Activated CD8-positive, alpha-beta T cell treated with anti-CD3 and anti-CD28 coated beads for 36 hours (primary cell): ENCODE measurements around the gene STAG1. TPM values are rescaled to one million over a fixed set of nuclear protein-coding genes. Genes with fewer than 3 reads are reported as not detected.
"Not testable (repeated sequence)": the region's sequence is repeated elsewhere in the genome, so short reads cannot be mapped to it uniquely, and the experiment has no call there.

ENCODE experiments used
- ATAC-seq: fragments of 200-7000 bp; cut with Tn5 transposase; one replicate; pipeline ENCODE4 v1.10.0; 2021; ENCODE audit warnings: mild to moderate bottlenecking, moderate library complexity
- CTCF ChIA-PET: fragments of 350-600 bp; sonication (Branson Sonifier 250); formaldehyde crosslinking; loops from one replicate; lab custom pipeline; 2021; ENCODE audit warnings: antibody characterized with exemption; lab: Charles Lee
- POLR2A ChIA-PET: fragments of 350-600 bp; sonication (Branson Sonifier 250); formaldehyde crosslinking; loops from one replicate; lab custom pipeline; 2021; ENCODE audit warnings: antibody characterized with exemption; lab: Charles Lee
- DNase-seq: peaks from one replicate; pipeline ENCODE4 v3.0.0-alpha.2; 2020
- H3K27ac Mint-ChIP-seq: one replicate; pipeline ENCODE4 v1.8.0; 2021; ENCODE audit warnings: mild to moderate bottlenecking, mixed read lengths
- H3K27me3 Mint-ChIP-seq: one replicate; pipeline ENCODE4 v1.8.0; 2021; ENCODE audit warnings: mixed read lengths
- H3K36me3 Mint-ChIP-seq: one replicate; pipeline ENCODE4 v1.8.0; 2021; ENCODE audit warnings: low read depth, mixed read lengths
- H3K4me1 Mint-ChIP-seq: one replicate; pipeline ENCODE4 v1.8.0; 2021; ENCODE audit warnings: low read depth, mixed read lengths
- H3K4me3 Mint-ChIP-seq: one replicate; pipeline ENCODE4 v1.8.0; 2021; ENCODE audit warnings: mild to moderate bottlenecking, moderate library complexity, mixed read lengths
- H3K9me3 Mint-ChIP-seq: one replicate; pipeline ENCODE4 v1.8.0; 2021; ENCODE audit warnings: mixed read lengths
- intact Hi-C: fragments of 100-400 bp; cut with micrococcal nuclease; formaldehyde crosslinking; loops from one replicate; pipeline ENCODE4 v1.10.0; 2022
- total RNA-seq, 2 experiments: library from RNA; stranded (reverse); gene quantifications; one replicate each; pipeline ENCODE4 v1.2.3, GENCODE V29; 2021
- TF ChIP-seq, protein P1 (sequence below): fragments of 200-600 bp; IDR thresholded peaks from one replicate; pipeline ENCODE4 v1.8.0; 2022; ENCODE audit warnings: antibody characterized with exemption, mild to moderate bottlenecking

Gene STAG1
- total RNA-seq, 2 experiments from 2014 or later, result 32.5 to 32.8 TPM

DNA sequence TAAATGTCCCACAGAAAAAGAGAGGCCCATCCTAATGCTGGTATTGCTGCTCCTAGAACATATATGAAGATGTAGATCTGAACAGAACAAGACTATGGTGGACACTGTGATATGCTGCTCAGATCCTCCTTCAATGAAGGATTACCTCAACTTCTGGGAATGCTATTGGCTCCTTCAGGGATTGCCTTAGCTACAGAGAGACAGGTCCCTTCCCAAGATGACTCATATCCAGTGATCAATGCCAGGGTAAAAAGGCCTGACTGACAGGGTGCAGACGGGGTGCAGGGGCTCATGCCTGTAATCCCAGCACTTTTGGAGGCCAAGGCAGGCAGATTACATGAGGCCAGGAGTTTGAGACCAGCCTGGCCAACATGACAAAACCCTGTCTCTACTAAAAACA is 20.5 kb upstream of the STAG1 start:
- TF ChIP-seq, protein P1, sequence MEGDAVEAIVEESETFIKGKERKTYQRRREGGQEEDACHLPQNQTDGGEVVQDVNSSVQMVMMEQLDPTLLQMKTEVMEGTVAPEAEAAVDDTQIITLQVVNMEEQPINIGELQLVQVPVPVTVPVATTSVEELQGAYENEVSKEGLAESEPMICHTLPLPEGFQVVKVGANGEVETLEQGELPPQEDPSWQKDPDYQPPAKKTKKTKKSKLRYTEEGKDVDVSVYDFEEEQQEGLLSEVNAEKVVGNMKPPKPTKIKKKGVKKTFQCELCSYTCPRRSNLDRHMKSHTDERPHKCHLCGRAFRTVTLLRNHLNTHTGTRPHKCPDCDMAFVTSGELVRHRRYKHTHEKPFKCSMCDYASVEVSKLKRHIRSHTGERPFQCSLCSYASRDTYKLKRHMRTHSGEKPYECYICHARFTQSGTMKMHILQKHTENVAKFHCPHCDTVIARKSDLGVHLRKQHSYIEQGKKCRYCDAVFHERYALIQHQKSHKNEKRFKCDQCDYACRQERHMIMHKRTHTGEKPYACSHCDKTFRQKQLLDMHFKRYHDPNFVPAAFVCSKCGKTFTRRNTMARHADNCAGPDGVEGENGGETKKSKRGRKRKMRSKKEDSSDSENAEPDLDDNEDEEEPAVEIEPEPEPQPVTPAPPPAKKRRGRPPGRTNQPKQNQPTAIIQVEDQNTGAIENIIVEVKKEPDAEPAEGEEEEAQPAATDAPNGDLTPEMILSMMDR, result no peak
- H3K36me3 Mint-ChIP-seq, result no peaks in the 10 kb centered on the region
- CTCF ChIA-PET, result interaction anchor here (1.5 kb wide), 1 partner anchor 381 kb away, joined by 3 read pairs; no protein-coding TSS in a partner anchor

DNA sequence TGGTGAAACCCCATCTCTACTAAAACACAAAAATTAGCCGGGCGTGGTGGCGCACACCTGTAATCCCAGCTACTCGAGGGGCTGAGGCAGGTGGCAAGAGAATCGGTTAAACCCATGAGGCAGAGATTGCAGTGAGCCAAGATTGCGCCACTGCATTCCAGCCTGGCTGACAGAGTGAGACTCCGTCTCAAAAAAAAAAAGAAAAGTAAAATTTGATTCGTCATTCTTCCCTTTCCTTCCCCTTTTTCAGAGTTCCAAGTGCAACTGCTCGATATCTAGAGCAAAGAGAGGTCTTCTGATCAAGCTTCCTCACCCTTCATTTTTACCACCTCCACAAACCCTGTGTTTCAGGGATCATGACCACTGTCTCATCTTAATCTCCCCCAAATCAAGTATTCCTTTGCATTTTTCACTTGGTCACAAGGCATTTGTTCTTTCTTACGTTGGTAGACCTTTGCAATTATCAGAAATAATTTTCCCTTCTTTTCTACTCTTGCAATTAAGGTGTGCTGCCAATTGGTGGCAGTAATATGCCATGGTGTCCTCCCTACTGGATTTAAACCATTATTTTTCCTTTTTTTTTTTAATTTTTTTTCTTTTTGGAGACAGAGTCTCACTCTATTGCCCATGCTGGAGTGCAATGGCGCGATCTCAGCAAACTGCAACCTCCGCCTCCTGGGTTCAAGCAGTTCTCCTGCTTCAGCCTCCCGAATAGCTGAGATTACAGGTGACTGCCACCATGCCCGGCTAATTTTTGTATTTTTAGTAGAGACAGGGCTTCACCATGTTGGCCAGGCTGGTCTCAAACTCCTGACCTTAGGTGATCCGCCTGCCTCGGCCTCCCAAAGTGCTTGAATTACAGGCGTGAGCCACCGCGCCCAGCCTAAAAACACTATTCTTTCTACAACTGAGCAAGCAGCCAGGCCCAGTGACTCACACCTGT is 6.3 kb upstream of the STAG1 start:
- POLR2A ChIA-PET, result interaction anchor here (1.4 kb wide), 1 partner anchor 255 kb away, joined by 5 read pairs; no protein-coding TSS in a partner anchor
- not testable (repeated sequence) for H3K27ac Mint-ChIP-seq, DNase-seq

More for the DNA sequence above, 20.5 kb upstream of the STAG1 start:
- Mint-ChIP-seq H3K9me3 (no peaks in the 10 kb centered on the region), H3K4me3 (no peak overlapping the region), H3K4me1 (no peaks in the 10 kb centered on the region), H3K27ac (no peak overlapping the region), H3K27me3 (no peaks in the 10 kb centered on the region)
- intact Hi-C loops, result no loop called here
- ATAC-seq, result no peak
- POLR2A ChIA-PET, result interaction anchor here (0.6 kb wide), 1 partner anchor 416 kb away, joined by 4 read pairs; no protein-coding TSS in a partner anchor
- no peak for DNase-seq

DNA sequence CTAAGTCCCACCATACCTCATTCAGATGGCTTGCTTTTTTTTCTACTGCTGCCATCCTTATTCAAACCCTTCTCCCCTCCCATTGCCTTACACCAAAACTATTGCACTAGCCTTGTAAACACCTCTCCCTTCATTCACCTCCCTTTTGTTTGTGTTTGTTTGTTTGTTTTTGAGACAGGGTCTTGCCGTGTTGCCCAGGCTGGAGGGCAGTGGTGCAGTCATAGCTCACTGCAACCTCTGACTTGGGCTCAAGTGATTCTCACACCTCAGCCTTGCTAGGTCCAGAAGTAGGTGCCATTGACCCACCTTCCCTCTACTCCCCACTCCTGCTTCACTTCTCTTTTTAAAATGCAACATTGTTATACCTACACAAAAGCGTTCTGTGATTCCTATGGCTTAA is 3.0 kb upstream of the STAG1 start:
- ChIA-PET POLR2A (interaction anchor here (0.8 to 1.0 kb wide), 2 partner anchors 148 to 259 kb away, joined by 3 read pairs; no protein-coding TSS in a partner anchor), CTCF (interaction anchor here (1.2 to 9.6 kb wide), 2 partner anchors 260 to 679 kb away, joined by 5 to 167 read pairs; no protein-coding TSS in a partner anchor)
- peaks cover 8% of the 10 kb centered on the region for H3K36me3 Mint-ChIP-seq
- DNase-seq, result no peak
- peaks cover 20% of the 10 kb centered on the region for H3K4me1 Mint-ChIP-seq
- no peaks in the 10 kb centered on the region for H3K27me3 Mint-ChIP-seq
- intact Hi-C loops, result no loop called here
- H3K9me3 Mint-ChIP-seq, result no peaks in the 10 kb centered on the region
- TF ChIP-seq, protein P1, result no peak
- H3K27ac Mint-ChIP-seq, result no peak overlapping the region
- no peak for ATAC-seq
- H3K4me3 Mint-ChIP-seq, result no peak overlapping the region

More for the DNA sequence above, 6.3 kb upstream of the STAG1 start:
- not testable (repeated sequence) for H3K27me3 Mint-ChIP-seq, H3K9me3 Mint-ChIP-seq, H3K4me3 Mint-ChIP-seq, H3K36me3 Mint-ChIP-seq
- H3K4me1 Mint-ChIP-seq, result peaks cover 13% of the 10 kb centered on the region
- intact Hi-C loops, result loop anchor here (1.0 kb wide), 1 partner anchor 256 kb away; no protein-coding TSS in a partner anchor
- TF ChIP-seq, protein P1, result peak; percentile 73
- CTCF ChIA-PET, result interaction anchor here (0.7 to 9.6 kb wide), 5 partner anchors 104 to 453 kb away, joined by 3 to 167 read pairs (median 3); partner anchors contain the start of gene NCK1
- ATAC-seq, result peak; percentile 58

DNA sequence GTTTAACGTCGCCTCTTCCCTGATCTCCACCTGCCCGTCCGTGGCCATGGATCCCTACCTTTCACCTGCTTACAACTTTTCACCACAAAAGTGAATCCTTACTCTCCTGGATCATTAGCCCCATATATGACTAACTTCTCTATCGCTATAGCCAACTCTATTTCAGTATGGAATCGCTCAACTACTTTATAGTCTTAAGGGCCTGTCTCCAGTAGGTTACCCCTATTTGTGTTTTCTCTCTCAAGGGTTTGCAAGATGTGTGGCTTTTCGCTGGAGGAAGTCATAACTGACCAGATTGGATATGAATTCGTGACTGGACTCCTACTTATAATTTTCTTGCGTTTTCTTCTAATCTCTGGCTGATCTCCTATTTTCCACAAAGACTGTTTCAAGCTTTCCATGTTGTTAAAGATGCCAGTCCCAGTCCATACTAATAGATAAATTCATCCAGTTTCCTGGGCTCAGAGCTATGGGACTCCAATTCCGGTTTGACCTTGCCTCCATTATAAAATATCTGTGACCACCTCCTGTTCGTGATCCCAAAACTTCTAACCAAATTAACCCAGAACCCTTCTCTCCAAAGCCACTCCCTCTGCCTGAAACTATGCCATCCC is 1.3 kb upstream of the STAG1 start:
- Mint-ChIP-seq H3K9me3 (no peaks in the 10 kb centered on the region), H3K27ac (peak overlapping the region; percentile 93), H3K4me3 (peak overlapping the region; percentile 82), H3K4me1 (peaks cover 33% of the 10 kb centered on the region), H3K36me3 (peaks cover 8% of the 10 kb centered on the region), H3K27me3 (no peaks in the 10 kb centered on the region)
- POLR2A ChIA-PET, result interaction anchor here (1.0 to 3.2 kb wide), 14 partner anchors 63 to 558 kb away, joined by 3 to 37 read pairs (median 4); partner anchors contain the start of genes MSL2 and NCK1
- DNase-seq (no peak), ATAC-seq (no peak)
- intact Hi-C loops, result loop anchor here (2.0 to 5.0 kb wide), 5 partner anchors 65 to 676 kb away; partner anchors contain the start of genes NCK1 and SLC35G2
- TF ChIP-seq, protein P1, result no peak
- CTCF ChIA-PET, result interaction anchor here (1.0 to 9.6 kb wide), 19 partner anchors 11 to 682 kb away, joined by 4 to 167 read pairs (median 9); partner anchors contain the start of genes MSL2 and NCK1
